Measurements from ENCODE around the gene PHTF1. TPM values are rescaled to one million over a fixed set of nuclear protein-coding genes. Genes with fewer than 3 reads are reported as not detected.

The PHTF1 gene
- total and polyA plus RNA-seq, 10 of the 15 experiments (the other 5 are each of a cell fraction or from before 2014, with no cell fraction given) = 7.8 to 37.6 (median 24.1) TPM

DNA sequence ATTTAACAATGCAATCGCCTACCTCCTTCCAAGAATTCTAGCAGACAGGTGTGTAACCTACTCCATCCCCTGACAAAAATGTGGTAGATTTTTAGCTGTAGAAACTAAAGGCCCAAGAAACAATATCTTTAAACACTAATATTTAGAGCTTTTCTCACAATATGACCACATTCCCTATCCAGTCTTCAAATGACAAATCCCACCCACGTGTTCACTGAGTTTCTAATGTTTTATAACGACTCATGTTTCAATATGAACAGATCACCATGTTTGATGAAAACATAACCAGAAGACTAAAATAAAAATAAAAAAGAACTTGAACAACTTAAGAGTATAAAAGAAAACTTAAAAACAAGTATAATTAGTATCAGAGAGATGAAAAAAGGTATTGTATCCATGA, 28.4 kb upstream of the PHTF1 start:
- POLR2A ChIA-PET = interaction anchor here (1.3 to 1.8 kb wide), 2 partner anchors 10 to 23 kb away, joined by 5 to 7 read pairs; no protein-coding TSS in a partner anchor

DNA sequence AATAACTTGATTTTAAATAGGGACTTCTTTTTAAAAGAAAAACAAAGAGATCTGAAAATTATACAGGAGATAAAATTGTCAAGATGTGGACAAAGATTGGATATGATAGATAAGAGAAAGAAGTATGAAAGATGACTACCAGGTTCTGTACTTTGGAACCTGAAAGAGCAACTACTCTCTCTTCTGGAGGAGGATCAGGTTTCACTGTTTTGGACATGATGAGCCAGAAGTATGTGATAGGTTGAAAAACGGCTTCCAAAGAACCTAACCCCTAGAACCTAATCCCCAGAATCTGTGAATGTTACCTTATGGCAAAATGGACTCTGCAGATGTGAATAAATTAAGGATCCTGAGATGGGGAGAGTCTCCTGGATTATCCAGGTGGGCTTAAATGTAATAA, 26.8 kb upstream of the PHTF1 start:
- H3K27ac ChIP-seq (ENCODE audit: control insufficient read depth, insufficient read depth) = no peak overlapping the region

More for the DNA sequence above, 28.4 kb upstream of the PHTF1 start:
- FAIRE-seq (no peak), ATAC-seq (no peak), DNase-seq (ENCODE audit: low read depth, low spot score) (no peak)
- no peak overlapping the region for H3K27ac ChIP-seq (ENCODE audit: control insufficient read depth, insufficient read depth)
- intact Hi-C loops (cut with micrococcal nuclease; ENCODE audit: unreplicated experiment) (no loop called here), in situ Hi-C loops (cut with MboI) (no loop called here)
- BruUV-seq (replicated peaks) = no TSS peak
- no peak overlapping the region for H3K4me2 ChIP-seq (ENCODE audit: control insufficient read depth, insufficient read depth)
- ChIA-PET RAD21 (ENCODE audit: unreplicated experiment) (interaction anchor here (0.8 to 1.8 kb wide), 5 partner anchors 12 to 34 kb away, joined by 3 to 7 read pairs (median 5); partner anchors contain the start of gene RSBN1), SMC1A (ENCODE audit: uncharacterized antibody, unreplicated experiment) (interaction anchor here (1.1 to 6.9 kb wide), 6 partner anchors 9 to 143 kb away, joined by 3 to 134 read pairs (median 6); partner anchors contain the start of gene PHTF1), CTCF (interaction anchor here (0.6 to 4.5 kb wide), 4 partner anchors 16 to 983 kb away, joined by 3 to 20 read pairs (median 6); partner anchors contain the start of gene PHTF1)
- no peak overlapping the region for H2AFZ ChIP-seq (ENCODE audit: control insufficient read depth, low read depth, low read length)
- 52% methylated on average over 3 of the region's 3 CpGs for WGBS (ENCODE audit: insufficient coverage, insufficient replicate concordance, low lambda C conversion rate, missing lambda C conversion rate)
- H3K4me1 ChIP-seq (ENCODE audit: control insufficient read depth, insufficient read depth, low read length) = peaks cover 21% of the 10 kb centered on the region
- no peaks in the 10 kb centered on the region for H3K27me3 ChIP-seq (replicated peaks in 1 of 2; ENCODE audit: control insufficient read depth in 2 of 2, insufficient read depth in 2 of 2, low read length in 1 of 2)
- H3K36me3 ChIP-seq (ENCODE audit: control insufficient read depth in 2 of 2, insufficient read depth in 2 of 2, low read length in 1 of 2) = peaks cover 0 to 10% of the 10 kb centered on the region in 2 experiments; a peak in 3 of 4 replicates
- no peaks in the 10 kb centered on the region for H4K20me1 ChIP-seq (ENCODE audit: control insufficient read depth, insufficient read depth)
- H3K9ac ChIP-seq (ENCODE audit: control insufficient read depth, insufficient read depth, low read length) = no peak overlapping the region
- H3K79me2 ChIP-seq (ENCODE audit: control insufficient read depth, insufficient read depth, low read length) = peaks cover 25% of the 10 kb centered on the region
- TF ChIP-seq JUNB (IDR thresholded peaks at IDR 0.05) = 0 out of 2 replicates have a peak, but pooled peaks have one; percentile 27
- TF ChIP-seq RUNX3 (IDR thresholded peaks at IDR 0.05; ENCODE audit: low read length) = peak; percentile 10; the same call in 1 of the 2 replicates
- no peak for TF ChIP-seq LARP7 (IDR thresholded peaks at IDR 0.05)
- no peaks in the 10 kb centered on the region; the same call in 2 of the 3 replicates for H3K9me3 ChIP-seq (replicated peaks; ENCODE audit: control insufficient read depth, insufficient read depth, low read length)
- H3K4me3 ChIP-seq = no peak overlapping the region

More for the DNA sequence above, 26.8 kb upstream of the PHTF1 start:
- peaks cover 40% of the 10 kb centered on the region for H3K79me2 ChIP-seq (ENCODE audit: control insufficient read depth, insufficient read depth, low read length)
- BruUV-seq (replicated peaks) = no TSS peak
- H2AFZ ChIP-seq (ENCODE audit: control insufficient read depth, low read depth, low read length) = no peak overlapping the region
- no peak overlapping the region for H3K4me2 ChIP-seq (ENCODE audit: control insufficient read depth, insufficient read depth)
- H3K27me3 ChIP-seq (replicated peaks in 1 of 2; ENCODE audit: control insufficient read depth in 2 of 2, insufficient read depth in 2 of 2, low read length in 1 of 2) = no peaks in the 10 kb centered on the region
- ChIA-PET POLR2A (interaction anchor here (1.1 to 3.7 kb wide), 6 partner anchors 10 to 75 kb away, joined by 3 to 40 read pairs (median 14); partner anchors contain the start of genes PHTF1 and RSBN1), CTCF (interaction anchor here (0.9 to 4.5 kb wide), 8 partner anchors 8 to 714 kb away, joined by 3 to 23 read pairs (median 3); partner anchors contain the start of genes LRIG2 and PHTF1), SMC1A (ENCODE audit: uncharacterized antibody, unreplicated experiment) (interaction anchor here (0.8 to 6.9 kb wide), 10 partner anchors 11 to 145 kb away, joined by 3 to 134 read pairs (median 4); partner anchors contain the start of genes PHTF1 and RSBN1), RAD21 (ENCODE audit: unreplicated experiment) (interaction anchor here (1.0 to 4.0 kb wide), 6 partner anchors 8 to 166 kb away, joined by 3 to 51 read pairs (median 14); partner anchors contain the start of genes PHTF1 and RSBN1)
- DNase-seq (ENCODE audit: low read depth, low spot score) = no peak
- 92% methylated on average over 1 of the region's 1 CpG for WGBS (ENCODE audit: insufficient coverage, insufficient replicate concordance, low lambda C conversion rate, missing lambda C conversion rate)
- H3K36me3 ChIP-seq (ENCODE audit: control insufficient read depth in 2 of 2, insufficient read depth in 2 of 2, low read length in 1 of 2) = peaks cover 0 to 10% of the 10 kb centered on the region in 2 experiments; a peak in 3 of 4 replicates
- no peak for FAIRE-seq
- H3K4me3 ChIP-seq = no peak overlapping the region
- no peaks in the 10 kb centered on the region; the same call in 2 of the 3 replicates for H3K9me3 ChIP-seq (replicated peaks; ENCODE audit: control insufficient read depth, insufficient read depth, low read length)
- in situ Hi-C loops (cut with MboI) = no loop called here
- H3K9ac ChIP-seq (ENCODE audit: control insufficient read depth, insufficient read depth, low read length) = no peak overlapping the region
- TF ChIP-seq MEF2B (IDR thresholded peaks at IDR 0.05; ENCODE audit: partially characterized antibody, poor library complexity, severe bottlenecking) = no peak
- TF ChIP-seq BCL11A (IDR thresholded peaks at IDR 0.05; ENCODE audit: low read depth, low read length) = no peak
- no peak for TF ChIP-seq KLF5 (IDR thresholded peaks at IDR 0.05; ENCODE audit: partially characterized antibody)
- no peak for TF ChIP-seq LARP7 (IDR thresholded peaks at IDR 0.05)
- intact Hi-C loops (cut with micrococcal nuclease; ENCODE audit: unreplicated experiment) = no loop called here
- H4K20me1 ChIP-seq (ENCODE audit: control insufficient read depth, insufficient read depth) = no peaks in the 10 kb centered on the region
- no peak for ATAC-seq
- H3K4me1 ChIP-seq (ENCODE audit: control insufficient read depth, insufficient read depth, low read length) = peaks cover 27% of the 10 kb centered on the region
